Hematopoietic multipotent progenitor cell treated with erythropoietin and hydrocortisone succinate and interleukin-3 and kit ligand, for 4 days (in vitro differentiated cells): ENCODE data around the gene ALDOC.
A peak's percentile ranks its signal among the peaks of the same experiment; 100 is the strongest.
"Not testable (repeated sequence)": the region's sequence is repeated elsewhere in the genome, so short reads cannot be mapped to it uniquely, and the experiment has no call there.

Source experiments
- DNase-seq: peaks from one replicate; pipeline ENCODE4 v3.0.0-alpha.2; 2015

The ALDOC gene

DNA sequence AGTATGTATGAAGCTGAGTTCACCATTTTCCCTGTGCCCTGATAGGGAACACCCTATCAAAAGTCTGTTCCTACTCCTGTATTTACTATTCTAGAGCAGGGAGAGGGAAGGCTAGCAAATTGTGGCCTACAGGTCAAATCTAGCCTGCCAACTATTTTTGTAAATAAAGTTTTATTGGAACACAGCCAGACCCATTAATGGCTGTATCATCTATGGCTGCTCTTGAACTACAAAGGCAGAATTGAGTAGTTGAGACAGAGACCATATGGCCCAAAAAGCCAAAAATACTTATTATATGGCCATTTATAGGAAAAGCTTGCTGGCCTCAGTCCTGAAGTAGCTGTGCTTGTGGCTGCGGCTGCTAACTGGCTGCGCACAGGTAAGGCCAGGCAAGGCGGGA lies 4.3 kb upstream of the ALDOC start:
- no peak for DNase-seq

DNA sequence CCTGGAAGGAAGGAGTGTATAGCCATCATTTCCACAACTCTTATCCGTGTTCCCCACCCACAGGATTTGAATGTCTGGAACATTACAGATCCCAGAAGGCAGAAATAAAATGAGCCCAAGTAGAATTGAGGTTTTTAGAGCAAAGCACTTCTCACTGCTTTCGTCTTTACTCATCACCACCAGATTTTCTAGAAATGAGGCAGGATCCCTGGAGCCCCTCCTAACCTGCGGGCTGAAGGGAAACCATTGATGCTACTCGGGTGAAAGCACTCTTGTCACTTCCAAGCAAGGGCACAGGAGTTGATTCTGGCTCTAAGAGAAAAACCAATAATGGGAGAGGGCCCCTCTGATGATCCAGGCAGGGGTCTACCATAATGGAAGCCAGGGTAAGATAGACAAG lies 2.8 kb upstream of the ALDOC start:
- DNase-seq = no peak

DNA sequence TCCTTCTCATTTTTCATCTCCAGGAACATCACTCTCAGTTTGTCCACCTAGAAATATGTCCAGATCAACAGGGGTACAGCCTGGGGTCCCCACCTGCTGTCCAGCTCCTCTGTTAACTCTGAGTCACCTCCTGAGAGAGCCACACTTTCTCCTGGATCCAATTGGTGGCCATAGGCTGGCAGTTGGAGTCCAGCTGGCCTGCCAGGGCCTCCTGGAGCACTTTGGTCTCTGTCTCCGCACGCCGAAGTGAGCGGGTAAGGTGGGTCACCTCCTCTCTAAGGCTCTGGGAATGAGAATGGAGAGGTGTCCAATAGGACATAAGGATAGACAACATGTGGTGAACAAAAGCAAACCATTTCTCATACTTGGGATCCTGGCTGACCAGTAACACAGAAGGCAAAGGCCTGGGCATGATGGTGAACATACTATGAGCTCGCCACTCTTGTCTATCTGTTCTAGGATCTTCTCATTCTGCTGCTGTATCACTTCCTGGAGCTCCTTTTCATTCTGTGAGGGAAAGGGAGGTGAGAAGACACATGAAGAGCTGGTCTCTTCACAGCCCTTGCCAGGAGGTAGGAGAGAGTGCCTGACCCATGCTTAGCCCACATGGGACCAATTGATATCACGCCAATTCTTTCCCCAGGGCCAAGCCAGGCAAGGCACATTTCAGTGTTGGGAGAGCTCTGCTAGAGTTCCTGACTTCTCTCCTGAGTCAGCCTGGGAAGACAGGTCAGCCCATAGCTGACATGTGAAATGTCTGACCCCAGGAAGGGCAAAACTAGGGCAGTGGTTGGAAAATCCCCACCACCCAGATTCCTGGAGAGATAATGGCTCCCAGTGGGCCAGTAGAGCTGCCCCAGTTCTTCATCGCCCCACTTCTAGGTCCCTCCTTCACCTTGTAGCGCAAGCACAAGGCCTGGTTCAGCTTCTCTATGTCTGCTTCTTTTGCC lies 1.8 kb upstream of the ALDOC start:
- DNase-seq = no peak

DNA sequence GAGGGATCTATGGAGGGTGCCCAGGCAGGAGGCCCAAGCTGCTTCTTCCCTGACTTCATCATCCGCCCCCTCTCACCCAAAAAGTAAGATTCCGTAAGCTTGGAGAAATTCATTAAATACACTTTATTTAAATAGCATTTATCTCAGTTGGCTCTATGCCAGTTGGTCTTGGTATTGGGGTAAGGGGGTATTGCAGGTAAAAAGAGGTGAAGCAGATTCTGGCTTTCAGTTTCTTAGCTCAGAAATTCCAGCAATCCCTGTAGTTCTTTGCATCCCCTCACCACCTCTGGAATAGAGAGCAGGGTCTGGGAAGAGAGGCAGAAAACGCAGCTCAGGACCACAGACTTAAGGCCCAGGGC lies 750 bp upstream of the ALDOC start:
- DNase-seq = no peak

DNA sequence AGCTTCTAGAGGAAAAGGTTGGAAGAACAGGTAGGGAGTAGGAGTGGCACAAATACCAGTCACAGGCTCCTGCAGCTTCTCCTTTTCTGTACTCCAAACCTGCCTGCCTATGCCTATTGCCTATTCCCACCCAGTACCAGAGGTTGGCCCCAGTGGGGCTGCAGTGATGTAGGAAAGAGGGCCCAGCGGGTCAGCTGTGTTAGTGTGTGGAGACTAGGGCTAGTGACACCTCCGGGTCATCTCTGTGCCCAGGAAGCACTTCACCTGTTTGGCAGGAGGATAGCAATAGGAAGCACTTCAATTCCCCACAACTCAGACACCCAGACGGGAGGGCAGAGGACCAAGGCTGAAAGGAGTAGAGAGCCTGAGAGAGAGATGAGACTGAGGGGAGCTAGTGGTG lies 679 bp downstream of the ALDOC start:
- DNase-seq = not testable (repeated sequence)

DNA sequence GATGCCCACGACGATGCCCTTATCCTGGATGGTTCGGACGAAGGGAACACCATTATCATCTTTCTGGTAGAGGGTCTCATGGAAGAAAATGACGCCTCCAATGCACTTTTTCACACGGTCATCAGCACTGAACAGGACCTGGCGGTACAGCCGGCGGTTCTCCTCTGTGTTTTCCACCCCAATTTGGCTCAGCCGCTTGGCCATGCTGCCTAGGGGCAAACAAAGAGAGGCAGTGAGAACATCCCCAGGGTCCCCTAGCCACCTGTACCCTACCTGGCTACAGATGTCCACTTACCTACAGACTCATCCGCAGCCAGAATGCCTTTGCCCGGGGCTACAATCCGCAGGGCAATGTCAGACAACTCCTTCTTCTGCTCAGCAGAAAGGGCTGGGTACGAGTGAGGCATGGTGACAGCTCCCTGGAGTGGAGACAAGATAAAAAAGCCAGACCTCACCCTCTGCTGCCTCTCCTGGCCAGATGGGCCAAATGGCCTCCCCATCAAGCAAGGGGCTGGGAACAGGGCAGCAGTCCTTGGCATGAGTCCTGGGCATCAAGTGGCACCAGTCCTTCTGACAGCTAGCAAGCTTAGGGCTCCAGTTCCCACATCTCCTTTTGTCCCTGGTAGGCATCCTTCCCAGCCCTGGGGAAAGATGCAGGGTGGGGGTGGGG lies 1.4 kb downstream of the ALDOC start:
- DNase-seq = peak; percentile 67

DNA sequence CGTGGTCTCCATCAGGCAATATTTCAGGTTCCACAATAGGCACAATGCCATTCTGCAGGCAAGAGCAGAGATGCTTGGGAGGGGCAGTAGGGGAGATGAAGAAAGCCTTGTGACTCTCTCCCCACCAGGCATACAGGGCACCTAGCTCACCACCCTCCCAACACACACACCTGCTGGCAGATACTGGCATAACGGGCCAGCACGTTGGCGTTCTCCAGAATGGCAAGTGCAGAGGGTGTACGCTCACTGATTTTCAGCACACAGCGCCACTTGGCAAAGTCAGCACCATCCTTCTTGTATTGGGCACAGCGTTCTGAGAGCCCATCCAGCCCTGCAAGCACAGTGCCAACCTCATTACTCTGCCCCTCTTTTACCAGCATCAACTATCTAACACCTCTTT lies 2.2 kb downstream of the ALDOC start:
- DNase-seq = no peak

DNA sequence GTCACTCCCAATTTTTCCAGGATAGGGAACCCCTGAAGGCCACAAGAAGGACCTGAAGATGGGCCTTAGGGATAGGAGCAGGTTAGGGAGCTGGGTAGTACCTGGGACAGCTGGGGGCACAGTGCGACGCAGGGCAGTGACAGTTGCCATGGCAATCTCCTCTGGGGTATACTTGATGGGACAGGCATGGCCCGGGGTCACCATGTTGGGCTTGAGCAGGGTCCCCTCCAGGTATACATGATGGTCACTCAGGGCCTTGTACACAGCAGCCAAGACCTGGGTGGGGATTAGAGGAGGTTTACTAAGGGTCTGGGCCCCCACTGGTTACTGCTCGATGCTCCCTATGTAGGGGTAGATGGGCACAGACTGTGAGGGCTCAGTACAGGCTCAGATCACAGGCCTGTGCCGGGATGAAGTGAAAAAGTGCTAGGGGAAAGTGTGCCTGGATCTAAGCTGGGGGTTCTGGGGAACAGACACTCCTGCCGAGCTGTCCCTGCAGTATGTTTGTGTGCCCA lies 2.7 kb downstream of the ALDOC start:
- DNase-seq = no peak

DNA sequence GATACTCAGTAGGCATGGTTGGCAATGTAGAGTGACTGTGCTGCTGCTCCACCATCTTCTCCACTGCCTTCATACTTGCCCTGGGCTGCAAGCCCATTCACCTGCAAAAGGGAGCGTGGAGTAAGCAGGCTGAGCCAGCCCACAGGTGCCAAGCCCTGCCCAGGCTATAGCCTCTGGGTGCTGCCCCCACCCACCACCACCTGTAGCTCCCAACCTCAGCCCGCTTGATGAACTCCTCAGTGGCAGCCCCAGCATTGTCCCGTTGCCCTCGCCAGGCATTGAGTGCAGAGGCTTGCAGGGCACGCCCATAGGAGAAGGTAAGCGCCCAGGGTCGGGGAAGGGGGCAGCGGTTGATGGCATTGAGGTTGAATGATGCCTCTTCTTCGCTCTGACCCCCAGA lies 3.2 kb downstream of the ALDOC start:
- no peak for DNase-seq

DNA sequence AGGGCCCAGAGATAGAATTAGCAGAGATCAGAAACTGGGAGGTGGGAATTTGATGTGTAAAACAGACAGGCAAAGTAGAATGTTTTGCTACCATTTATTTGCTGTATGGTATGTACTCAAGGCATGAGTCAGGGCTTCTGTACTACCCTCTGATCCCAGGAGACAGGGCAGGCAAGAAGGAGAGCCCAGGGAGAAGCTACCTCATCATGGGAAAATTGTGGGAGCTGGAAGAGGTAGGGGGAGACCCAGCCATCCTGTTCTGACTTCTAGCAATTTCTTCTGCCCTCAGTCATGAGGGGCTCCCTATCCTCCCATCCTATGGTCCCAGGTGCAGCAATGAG lies 3.7 kb downstream of the ALDOC start:
- DNase-seq = no peak

DNA sequence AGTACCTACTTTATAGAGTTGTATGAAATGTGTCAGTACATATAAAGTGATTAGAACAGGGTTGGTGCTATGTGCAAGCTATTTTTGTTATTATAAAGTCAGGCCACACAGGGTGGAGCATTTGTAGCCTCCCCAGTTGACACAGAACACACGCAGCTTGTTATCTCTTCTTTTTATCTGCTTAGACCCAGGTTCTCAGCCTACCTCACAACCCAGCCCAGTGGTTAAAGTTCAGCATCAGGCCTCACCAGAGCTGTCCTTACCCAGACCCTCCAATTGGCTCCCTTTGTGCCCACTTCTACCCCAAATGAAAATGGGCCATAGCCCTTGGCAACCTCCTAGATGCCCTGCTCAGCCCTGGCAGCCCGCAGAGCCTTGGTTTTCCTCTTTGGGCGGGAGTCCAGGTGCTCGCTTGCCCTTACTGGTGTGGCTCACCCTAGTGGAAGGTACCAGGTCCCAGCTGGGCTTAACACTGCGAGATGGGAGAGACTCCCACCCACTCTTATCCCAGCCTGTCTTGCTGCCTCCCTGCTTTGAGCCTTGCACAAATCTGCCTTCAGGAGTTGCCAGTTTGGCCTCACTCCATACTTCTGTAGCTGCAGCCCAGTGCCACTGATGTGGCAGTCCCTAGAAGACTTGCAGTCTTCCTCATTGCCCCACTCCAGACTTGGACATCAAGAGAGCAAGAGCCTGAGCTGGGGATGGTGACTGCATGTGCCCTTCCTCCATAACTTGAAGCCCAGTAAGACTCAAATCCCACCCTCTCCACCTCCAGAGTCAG lies 4.2 kb downstream of the ALDOC start:
- DNase-seq = peak; percentile 40

DNA sequence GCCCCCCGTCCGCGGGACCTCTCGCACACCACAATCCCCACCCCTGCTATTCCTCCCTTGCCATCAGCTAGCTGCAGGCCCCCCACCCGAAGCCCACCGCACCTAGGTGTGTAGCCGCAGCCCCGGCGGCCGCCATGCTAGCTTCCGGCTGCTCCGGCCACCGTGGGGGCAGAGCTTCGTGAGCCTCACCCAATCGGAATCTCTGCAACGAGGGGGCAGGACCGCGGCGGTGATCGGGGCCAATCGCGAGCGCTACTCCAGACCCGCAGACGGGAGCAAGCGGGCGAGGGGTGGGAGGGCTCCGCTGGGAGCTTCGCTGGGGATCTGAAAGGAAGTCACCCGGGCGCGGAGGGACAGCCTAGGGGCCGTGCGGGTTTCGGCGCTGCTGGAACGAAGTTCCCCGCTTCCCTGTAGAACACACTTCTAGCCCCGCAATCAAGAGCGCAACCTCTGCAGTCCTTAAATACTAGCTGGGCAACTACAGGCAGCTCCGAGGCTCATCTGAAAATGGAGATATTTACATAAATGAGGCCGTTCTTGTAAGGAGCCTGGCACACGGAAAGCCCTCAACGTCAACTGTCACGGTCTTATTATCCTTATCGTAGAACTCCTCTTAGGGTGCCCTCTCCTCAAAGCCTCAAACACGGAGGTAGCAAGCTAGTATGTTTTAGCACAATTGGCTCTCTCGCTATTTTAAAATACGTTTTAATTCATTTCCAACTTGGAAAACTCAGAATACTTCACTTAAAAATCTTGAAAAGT lies 5.2 kb downstream of the ALDOC start, which contains the start of gene PIGS:
PIGS (minus strand) TSS at position 164 of the 762 bp plus-strand sequence; CDS start at position 136, 28 bp downstream.
- DNase-seq = peak; percentile 98

DNA sequence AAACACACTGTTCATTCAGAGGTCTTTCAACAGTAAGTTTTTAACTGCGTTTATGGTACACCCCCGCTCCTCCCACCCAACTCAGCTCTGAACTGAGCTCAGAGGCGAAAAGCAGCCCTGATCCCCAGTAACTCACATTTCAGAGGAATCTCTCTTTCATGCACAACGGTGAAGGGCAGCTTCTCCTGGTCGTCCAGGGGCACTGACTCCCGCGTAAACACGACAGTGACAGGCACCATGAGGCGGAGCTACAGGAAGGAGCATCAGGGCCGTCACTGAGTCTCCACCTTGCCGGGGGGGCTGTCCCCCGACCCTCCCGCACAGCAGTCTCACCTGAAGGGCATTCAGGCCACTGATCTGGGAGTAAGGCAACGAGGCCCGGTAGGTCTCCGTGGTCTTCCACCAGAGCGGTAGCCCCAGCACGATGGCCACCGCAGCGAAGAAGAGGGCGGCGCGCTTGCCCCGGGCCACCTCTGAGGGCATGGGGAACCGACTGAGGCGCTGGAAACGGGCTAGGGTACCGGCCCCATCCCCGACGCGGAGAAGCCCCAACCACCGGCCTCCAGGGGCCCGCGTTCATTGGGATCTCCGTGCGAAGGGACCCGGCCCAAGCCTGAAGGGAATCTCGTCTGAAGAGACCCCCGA lies 5.9 kb downstream of the ALDOC start:
- peak; percentile 73 for DNase-seq

DNA sequence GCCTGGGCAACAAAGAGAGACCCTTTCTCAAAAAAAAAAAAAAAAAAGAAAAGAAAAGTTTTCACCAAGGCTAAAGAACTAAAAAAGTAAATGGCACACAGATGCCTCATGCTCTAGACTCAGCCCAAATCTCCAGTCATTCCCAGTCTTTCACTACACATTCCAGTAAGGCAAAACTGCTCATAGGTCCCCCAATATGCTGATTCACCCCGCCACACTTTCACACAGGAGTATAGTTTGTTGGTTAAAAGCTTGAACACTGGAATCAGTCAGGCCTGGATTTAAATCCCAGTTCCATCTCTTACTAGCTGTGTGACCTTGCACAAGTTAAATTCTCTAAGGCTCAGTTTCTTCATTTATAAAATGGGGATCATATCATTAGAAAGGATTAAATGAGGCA lies 7.2 kb downstream of the ALDOC start:
- no peak for DNase-seq

DNA sequence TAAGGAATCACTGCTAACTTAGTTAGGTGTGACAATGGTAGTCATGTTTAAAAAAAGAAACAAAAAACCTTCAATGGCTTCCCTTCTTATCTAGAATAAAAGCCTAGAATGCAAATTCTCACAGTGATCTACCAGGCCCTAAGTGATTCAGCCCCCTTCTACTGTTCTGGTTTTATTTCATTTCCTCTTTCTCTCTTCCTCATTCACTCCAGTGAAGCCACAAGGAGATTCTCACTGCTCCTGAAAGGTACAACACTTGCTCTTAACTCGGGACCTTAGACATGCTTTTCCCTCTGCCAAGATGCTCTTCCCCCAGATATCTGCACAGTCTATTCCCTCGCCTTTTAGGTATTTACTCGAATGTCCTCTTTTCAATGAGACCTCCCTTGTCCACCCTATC lies 9.1 kb downstream of the ALDOC start:
- peak; percentile 70 for DNase-seq

DNA sequence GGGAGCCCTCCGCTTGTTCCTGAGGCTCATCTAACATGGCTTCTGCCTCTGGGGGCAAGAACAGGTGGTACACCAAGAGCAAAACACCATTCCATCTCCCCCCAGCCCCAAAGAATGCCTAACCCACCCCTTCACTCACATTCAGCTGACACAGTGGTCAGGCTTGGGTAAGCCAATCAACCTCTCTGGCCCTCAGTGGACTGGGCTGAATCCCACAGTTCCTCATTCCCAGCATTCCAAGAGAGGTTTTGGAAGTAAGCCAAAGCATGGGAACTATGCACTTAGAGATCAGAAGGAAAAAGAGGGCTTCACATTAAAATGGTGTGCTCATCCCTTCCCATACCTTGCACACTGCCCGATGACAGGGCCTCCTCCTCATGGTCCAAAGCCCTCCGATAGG lies 13.2 kb downstream of the ALDOC start:
- DNase-seq = no peak

DNA sequence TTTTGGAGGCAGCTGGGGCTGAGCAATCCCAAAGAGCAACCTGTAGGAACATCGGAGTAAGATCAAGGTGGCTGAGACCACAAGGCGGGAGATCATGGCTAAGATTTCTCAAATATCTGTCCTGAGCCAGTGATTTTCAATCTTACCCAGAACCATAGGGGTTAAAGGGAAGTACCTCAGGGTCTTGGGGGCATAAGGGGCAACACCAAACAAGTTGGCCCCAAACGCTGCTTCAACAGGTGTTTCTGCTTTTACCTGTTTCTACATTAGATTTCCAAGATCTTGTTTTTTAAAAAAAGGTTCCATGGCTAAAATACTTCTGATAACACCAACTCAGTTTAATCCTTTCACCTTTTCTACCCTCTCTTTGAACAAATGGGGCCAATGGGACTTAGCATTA lies 21.7 kb downstream of the ALDOC start:
- no peak for DNase-seq

DNA sequence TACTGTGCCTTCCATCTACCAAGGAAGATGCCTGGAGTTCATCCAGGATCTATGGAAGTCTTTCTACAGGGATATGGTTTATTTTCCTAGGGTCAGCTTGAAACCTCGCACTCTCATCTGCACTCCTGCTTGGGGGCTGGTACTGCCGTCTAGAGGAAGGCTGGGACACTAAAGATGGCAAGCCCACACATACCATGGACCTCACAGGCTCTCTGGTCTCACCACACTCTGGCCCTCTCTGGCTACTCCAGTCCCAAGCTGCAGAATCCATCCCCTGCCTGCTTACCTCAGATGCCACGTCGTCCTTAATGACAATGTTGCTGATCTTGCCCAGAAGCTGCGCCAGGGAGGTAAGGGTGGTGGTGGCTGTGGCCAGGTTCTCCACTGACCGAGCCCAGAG lies 22.1 kb downstream of the ALDOC start:
- peak; percentile 41 for DNase-seq

DNA sequence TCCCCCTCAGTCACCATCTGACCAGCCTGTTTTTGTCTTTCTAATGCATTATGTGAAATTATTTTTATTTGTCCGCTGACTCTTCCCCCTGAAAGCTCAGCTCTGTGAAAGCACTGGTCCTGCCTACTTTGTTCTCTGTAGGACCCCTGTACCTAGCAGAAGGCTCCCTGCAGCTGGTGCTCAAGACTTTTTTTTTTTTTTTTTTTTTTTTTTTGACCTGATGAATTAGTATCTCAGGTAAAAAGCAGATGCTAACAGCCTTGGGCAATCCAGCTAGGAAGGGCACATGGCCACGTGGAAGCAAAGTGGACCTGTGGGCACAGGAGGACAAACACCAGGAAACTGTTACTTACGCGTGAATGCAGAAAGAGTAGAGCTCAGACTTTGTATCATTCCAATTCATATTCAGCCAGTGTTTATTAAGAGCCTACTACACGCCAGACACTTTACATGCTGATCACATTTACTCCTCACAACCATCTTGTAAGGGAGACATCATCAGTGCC lies 23.6 kb downstream of the ALDOC start:
- no peak for DNase-seq

DNA sequence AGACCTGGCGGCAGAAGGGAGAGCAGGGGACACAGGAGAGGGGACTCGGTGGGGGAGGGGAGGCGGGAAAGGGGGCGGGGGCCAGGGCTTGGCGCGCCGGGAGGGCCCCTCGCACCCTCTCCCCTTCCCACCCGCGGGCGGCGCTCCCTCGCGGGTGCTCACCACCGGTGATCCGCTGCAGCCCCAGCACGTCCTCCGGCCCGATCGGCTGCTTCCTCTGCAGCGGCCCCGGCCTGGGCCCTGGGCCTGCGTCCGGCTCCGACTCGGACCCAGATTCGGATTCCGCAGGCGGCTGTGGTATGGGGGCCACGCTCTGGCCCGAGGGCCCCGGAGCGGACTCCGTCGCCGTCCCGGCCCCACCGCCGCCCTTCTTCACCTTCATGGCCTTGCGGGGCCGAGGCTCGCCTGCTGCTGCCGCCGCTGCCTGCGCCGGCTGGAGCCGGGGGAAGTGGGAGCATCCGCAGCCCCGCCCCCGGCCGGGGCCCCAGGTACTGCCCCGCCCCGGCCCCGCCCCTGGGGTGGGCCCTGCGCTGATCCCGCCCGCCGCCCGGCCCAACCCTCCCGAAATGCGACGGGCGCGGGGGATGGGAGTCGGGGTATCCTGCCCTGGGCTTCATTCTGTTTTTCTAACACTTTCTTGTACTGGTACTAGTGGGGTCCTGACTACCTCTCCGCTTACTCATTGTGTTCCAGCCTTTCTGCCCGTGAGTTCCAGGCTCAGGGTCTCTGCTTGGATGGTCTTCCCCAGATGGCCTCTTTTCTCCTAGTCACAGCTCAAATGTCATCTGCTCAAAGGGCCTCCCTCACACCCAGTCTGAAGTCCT lies 24.3 kb downstream of the ALDOC start, which contains the start of gene UNC119:
UNC119 (minus strand) TSS at position 449 of the 824 bp plus-strand sequence; CDS start at position 382, 67 bp downstream.
- peak; percentile 91 for DNase-seq
